Kidney (tissue), 14 donors: ENCODE data around the gene CLCN7. TPM values are rescaled to one million over a fixed set of nuclear protein-coding genes. Genes with fewer than 3 reads are reported as not detected.

Experiments
- DNase-seq, 5 donors: peaks; one replicate each; pipeline ENCODE4 v3.0.0-alpha.2; 2013 to 2020
- FAIRE-seq: peaks from 2 replicates; lab custom pipeline; 2012; peaks lifted over from hg19 to GRCh38; lab: Jason Lieb, UNC
- H3K27ac ChIP-seq, 2 donors: one replicate each; pipeline ENCODE4 v1.7.0; 2013; ENCODE audit warnings: low read depth in 2 of 2, low read length in 2 of 2, inconsistent platforms in 1 of 2
- H3K27me3 ChIP-seq: one replicate; pipeline ENCODE4 v1.7.1; 2013; ENCODE audit warnings: low read length, inconsistent platforms; ENCODE audit not compliant: control insufficient read depth, insufficient read depth
- H3K36me3 ChIP-seq, 3 donors: one replicate each; pipeline versions ENCODE4 v1.7.0 to v1.7.1; 2013; ENCODE audit warnings: low read length in 3 of 3, control low read depth in 1 of 3, inconsistent platforms in 1 of 3; ENCODE audit not compliant: insufficient read depth in 3 of 3, control insufficient read depth in 2 of 3
- H3K4me1 ChIP-seq, 3 donors: one replicate each; pipeline versions ENCODE4 v1.7.0 to v1.7.1; 2013; ENCODE audit warnings: low read length in 3 of 3, inconsistent platforms in 1 of 3, low read depth in 1 of 3; ENCODE audit not compliant: control insufficient read depth in 2 of 3, insufficient read depth in 2 of 3
- H3K4me3 ChIP-seq, 3 donors: one replicate each; pipeline versions ENCODE4 v1.7.0 to v1.8.1; 2013; ENCODE audit warnings: low read length in 3 of 3, control low read depth in 1 of 3, inconsistent platforms in 1 of 3
- H3K9ac ChIP-seq, 3 donors: one replicate each; pipeline versions ENCODE4 v1.7.0 to v1.7.1; 2013; ENCODE audit warnings: low read length in 3 of 3, control low read depth in 1 of 3, inconsistent platforms in 1 of 3
- H3K9me3 ChIP-seq, 3 donors: one replicate each; pipeline versions ENCODE4 v1.7.0 to v1.7.1; 2013; ENCODE audit warnings: low read length in 3 of 3, control low read depth in 1 of 3, inconsistent platforms in 1 of 3; ENCODE audit not compliant: control insufficient read depth in 2 of 3, insufficient read depth in 1 of 3
- CTCF ChIP-seq: IDR thresholded peaks from 3 replicates; pipeline ENCODE4 v1.5.1; 2012; ENCODE audit warnings: mild to moderate bottlenecking, moderate library complexity, borderline replicate concordance; ENCODE audit not compliant: insufficient read depth; ENCODE audit errors: extremely low read depth
- intact Hi-C: fragments of 100-400 bp; cut with DNase I; formaldehyde crosslinking; loops from one replicate; pipeline ENCODE4 v1.11.1; 2022
- polyA plus RNA-seq: library from polyadenylated mRNA; stranded (reverse); fragments of 350-450 nt; fragmentation: Illumina TruSeq; extraction: RNeasy Lipid Tissue Mini Kit (QIAGEN cat#74804); gene quantifications from one replicate; pipeline ENCODE4 v1.2.3, GENCODE V29; 2014; ENCODE audit warnings: low read depth, low replicate concordance; ENCODE audit not compliant: insufficient read depth
- total RNA-seq: library from RNA; stranded (reverse); fragmentation: NEBNext Ultra II Directional; extraction: Animal tissue kit (Norgen Biotek cat#: 25700); gene quantifications from one replicate; pipeline ENCODE4 v1.2.1, GENCODE V29; 2021
- donor health status: control.
- donor health status: control.
- donor health status: control.
- donor health status: control.
- donor health status: control.
- donor health status: DM: yes; HTN: yes; CAD: no.
- donor health status: Normal renal cell carcinoma (clear cell type).

Gene CLCN7
- total and polyA plus RNA-seq, 2 donors from 2014 or later, result 38.9 to 92.5 TPM

DNA sequence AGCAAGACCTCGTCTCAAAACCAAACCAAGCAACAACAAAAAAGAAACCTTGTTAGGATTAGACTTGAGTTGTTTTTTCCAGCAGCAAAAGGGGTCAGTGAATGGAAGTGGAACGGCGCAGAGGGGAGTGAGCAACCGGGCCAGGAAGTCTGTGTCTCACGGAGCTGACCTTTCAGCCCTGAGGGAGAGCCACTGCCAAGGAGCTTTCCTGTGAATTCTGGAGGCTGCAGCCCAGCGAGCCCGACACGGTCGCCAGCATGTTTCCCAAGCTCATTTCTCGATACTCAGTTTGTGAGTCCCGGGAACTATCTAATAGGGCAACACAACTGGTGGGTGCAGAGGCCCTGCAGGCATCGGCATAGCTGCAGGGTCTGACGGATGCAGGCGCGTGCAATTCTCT, 37.9 kb upstream of the CLCN7 start:
- no peak for TF ChIP-seq CTCF
- Histone ChIP-seq H3K4me1 (peaks cover 0 to 5% (median 0%) of the 10 kb centered on the region in 3 donors), H3K36me3 (peaks cover 0 to 3% (median 0%) of the 10 kb centered on the region in 3 donors), H3K9ac (no peak overlapping the region), H3K27ac (peak overlapping the region in 1 of 2 donors; percentile 47), H3K27me3 (no peaks in the 10 kb centered on the region), H3K4me3 (no peak overlapping the region), H3K9me3 (no peaks in the 10 kb centered on the region)
- intact Hi-C loops, result no loop called here
- DNase-seq, result no peak
- FAIRE-seq, result no peak

DNA sequence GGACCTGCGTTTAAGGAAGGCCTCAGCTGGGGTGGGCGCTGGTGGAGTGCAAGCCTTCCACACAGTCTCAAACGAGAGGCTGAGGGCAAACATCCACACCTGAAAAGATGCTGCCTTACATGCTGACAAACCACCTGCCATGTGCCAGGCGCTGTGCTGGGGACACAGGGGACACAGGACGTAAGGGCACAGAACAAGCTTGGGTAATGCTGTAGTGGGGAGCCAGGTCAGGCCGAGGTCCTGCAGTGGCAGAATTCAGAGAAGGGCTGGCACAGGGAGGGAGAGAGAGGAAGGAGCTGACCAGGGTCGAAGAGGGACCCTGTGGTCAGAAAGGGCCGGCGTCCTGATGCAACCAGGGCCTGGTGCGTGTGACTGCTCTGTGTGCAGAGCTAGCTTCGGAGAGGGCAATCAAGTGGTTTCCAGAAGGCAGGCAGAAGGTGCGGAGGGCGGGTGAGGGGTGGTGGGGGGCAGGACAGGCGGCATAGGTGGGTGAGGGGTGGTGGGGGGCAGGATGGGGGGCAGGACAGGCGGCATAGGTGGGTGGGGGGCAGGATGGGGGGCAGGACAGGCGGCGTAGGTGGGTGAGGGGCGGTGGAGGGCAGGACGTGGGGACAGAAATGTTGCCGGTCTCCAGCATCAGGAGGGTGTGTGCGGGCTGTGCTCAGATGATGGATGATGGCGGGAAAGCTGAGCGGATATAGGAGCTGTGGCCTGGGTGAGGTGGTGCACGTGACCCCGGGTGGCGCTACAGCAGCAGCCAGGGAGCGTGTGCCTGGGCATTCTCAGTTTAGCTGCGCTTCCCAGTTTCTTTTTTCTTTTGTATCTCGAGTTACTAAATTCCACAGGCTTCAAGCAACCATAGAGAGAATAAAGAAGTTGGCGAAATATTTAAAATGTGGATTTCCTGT, 37.1 kb upstream of the CLCN7 start:
- Histone ChIP-seq H3K27ac (no peak overlapping the region), H3K4me1 (peaks cover 0 to 5% (median 0%) of the 10 kb centered on the region in 3 donors), H3K36me3 (peaks cover 0 to 3% (median 0%) of the 10 kb centered on the region in 3 donors), H3K4me3 (no peak overlapping the region), H3K9me3 (no peaks in the 10 kb centered on the region), H3K9ac (no peak overlapping the region), H3K27me3 (no peaks in the 10 kb centered on the region)
- no peak for TF ChIP-seq CTCF
- no peak for FAIRE-seq
- intact Hi-C loops, result no loop called here
- DNase-seq, result peak in 3 of 5 donors; percentile 26 to 45 (median 28)

DNA sequence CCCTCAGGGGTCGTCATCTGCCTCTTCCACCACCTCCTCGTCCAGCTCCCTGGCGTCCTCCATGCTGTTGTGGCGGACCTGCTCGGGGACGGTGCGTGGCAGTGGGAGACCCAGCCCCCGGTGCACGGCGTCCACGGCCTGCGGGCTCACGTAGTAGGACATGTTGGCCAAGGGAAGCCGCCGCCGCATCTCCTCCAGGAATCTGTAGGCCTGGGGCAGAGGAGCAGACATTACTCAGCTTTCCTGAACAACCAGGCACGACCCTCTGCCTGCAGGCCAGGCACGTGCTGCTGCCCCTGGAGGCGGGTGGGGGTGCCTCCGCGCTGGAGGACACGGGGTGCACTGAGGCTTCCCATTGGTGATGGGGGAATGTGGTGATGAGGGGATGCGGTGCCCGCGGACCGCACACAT, 36.1 kb upstream of the CLCN7 start:
- DNase-seq, result no peak
- H3K9me3 ChIP-seq, result no peaks in the 10 kb centered on the region
- no peak overlapping the region for H3K27ac ChIP-seq
- no peak for FAIRE-seq
- H3K4me1 ChIP-seq, result peaks cover 0 to 5% (median 0%) of the 10 kb centered on the region in 3 donors
- H3K9ac ChIP-seq, result no peak overlapping the region
- intact Hi-C loops, result no loop called here
- H3K27me3 ChIP-seq, result no peaks in the 10 kb centered on the region
- H3K36me3 ChIP-seq, result peaks cover 0 to 3% (median 0%) of the 10 kb centered on the region in 3 donors
- H3K4me3 ChIP-seq, result no peak overlapping the region
- TF ChIP-seq CTCF, result no peak
